Neural progenitor cell (in vitro differentiated cells): Measurements from ENCODE around the gene KIAA1958.

ENCODE experiments used
- EZH2 ChIP-seq: fragments of 200-600 bp; sonication (generic); IDR thresholded peaks from 2 replicates; pipeline ENCODE4 v1.6.1; 2017; ENCODE audit warnings: antibody characterized with exemption, mild to moderate bottlenecking, moderate library complexity
- EZH2phosphoT487 ChIP-seq: fragments of 200-600 bp; sonication (generic); IDR thresholded peaks from 2 replicates; pipeline ENCODE4 v1.6.1; 2017; ENCODE audit warnings: antibody characterized with exemption
- TF ChIP-seq, protein P1 (sequence below): fragments of 200-600 bp; sonication (generic); IDR thresholded peaks from 2 replicates; pipeline ENCODE4 v1.5.1; 2017; ENCODE audit warnings: antibody characterized with exemption, mild to moderate bottlenecking

DNA sequence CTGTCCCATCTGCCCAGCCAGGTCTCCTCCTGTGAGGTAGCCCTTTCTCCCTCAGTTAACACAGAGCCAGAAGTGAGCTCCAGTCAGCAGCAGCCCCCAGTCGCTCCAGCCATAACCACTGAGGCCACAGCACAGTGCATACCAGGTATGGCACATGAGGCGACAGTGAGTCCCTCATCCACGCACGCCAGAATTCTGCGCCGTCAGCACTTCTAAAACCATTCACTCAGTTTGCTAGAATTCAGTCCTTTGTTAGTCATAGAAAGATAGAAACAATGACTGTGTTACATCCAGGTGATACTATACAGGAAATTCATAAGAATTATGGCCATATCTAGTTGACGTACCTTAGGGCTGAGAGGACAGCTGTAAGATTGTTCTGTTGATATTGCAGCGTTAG, 88.5 kb downstream of the KIAA1958 start:
- no peak for TF ChIP-seq EZH2
- TF ChIP-seq, protein P1, sequence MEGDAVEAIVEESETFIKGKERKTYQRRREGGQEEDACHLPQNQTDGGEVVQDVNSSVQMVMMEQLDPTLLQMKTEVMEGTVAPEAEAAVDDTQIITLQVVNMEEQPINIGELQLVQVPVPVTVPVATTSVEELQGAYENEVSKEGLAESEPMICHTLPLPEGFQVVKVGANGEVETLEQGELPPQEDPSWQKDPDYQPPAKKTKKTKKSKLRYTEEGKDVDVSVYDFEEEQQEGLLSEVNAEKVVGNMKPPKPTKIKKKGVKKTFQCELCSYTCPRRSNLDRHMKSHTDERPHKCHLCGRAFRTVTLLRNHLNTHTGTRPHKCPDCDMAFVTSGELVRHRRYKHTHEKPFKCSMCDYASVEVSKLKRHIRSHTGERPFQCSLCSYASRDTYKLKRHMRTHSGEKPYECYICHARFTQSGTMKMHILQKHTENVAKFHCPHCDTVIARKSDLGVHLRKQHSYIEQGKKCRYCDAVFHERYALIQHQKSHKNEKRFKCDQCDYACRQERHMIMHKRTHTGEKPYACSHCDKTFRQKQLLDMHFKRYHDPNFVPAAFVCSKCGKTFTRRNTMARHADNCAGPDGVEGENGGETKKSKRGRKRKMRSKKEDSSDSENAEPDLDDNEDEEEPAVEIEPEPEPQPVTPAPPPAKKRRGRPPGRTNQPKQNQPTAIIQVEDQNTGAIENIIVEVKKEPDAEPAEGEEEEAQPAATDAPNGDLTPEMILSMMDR: no peak
- no peak for TF ChIP-seq EZH2phosphoT487
